DMS153 treated with DMSO at 0.1 percent for 48 hours (cell line): ENCODE results near the gene YBX2.
"Not testable (repeated sequence)": the region's sequence is repeated elsewhere in the genome, so short reads cannot be mapped to it uniquely, and the experiment has no call there.

Experiments
- DNase-seq: peaks from one replicate; lab custom pipeline; 2025; ENCODE audit not compliant: unreplicated experiment; lab: John Stamatoyannopoulos, UW

The YBX2 gene

GRCh38 chr17:7294614-7295153, at the start of gene YBX2:
Gene YBX2 (minus strand): TSS chr17:7294639. CDS start chr17:7294500, 139 bp downstream.
- DNase-seq: peak; percentile 76

- DNase-seq: no peak
Observed at GRCh38 chr17:7343250-7343649, 48.8 kb upstream of the YBX2 start.

- DNase-seq: no peak
Observed at GRCh38 chr17:7341842-7342241, 47.4 kb upstream of the YBX2 start.

- DNase-seq: no peak
Observed at GRCh38 chr17:7340179-7340578, 45.7 kb upstream of the YBX2 start.

- not testable (repeated sequence) for DNase-seq
Observed at GRCh38 chr17:7337600-7337999, 43.2 kb upstream of the YBX2 start.

- no peak for DNase-seq
Observed at GRCh38 chr17:7336240-7337175, 42.1 kb upstream of the YBX2 start, which contains the start of gene ACAP1. Gene ACAP1 (plus strand): TSS chr17:7336529. CDS start chr17:7336735, 206 bp downstream.

- not testable (repeated sequence) for DNase-seq
Observed at GRCh38 chr17:7335765-7336164, 41.3 kb upstream of the YBX2 start.

GRCh38 chr17:7334938-7335538, 40.6 kb upstream of the YBX2 start:
- DNase-seq: no peak

GRCh38 chr17:7332600-7333069, 38.2 kb upstream of the YBX2 start:
- not testable (repeated sequence) for DNase-seq

GRCh38 chr17:7332111-7332510, 37.7 kb upstream of the YBX2 start:
- no peak for DNase-seq

GRCh38 chr17:7330638-7331015, 36.2 kb upstream of the YBX2 start:
- no peak for DNase-seq

GRCh38 chr17:7329997-7330637, 35.7 kb upstream of the YBX2 start:
- peak; percentile 10 for DNase-seq

GRCh38 chr17:7329374-7329996, 35.0 kb upstream of the YBX2 start:
- DNase-seq: peak; percentile 60

GRCh38 chr17:7328840-7329373, 34.5 kb upstream of the YBX2 start, which contains the start of gene NEURL4:
Gene NEURL4 (minus strand): TSS chr17:7329335. CDS start chr17:7329312, 23 bp downstream.
- DNase-seq: no peak

GRCh38 chr17:7328009-7328408, 33.6 kb upstream of the YBX2 start:
- no peak for DNase-seq

- DNase-seq: no peak
Observed at GRCh38 chr17:7327501-7327900, 33.1 kb upstream of the YBX2 start.

GRCh38 chr17:7327056-7327455, 32.6 kb upstream of the YBX2 start:
- DNase-seq: no peak

- no peak for DNase-seq
Observed at GRCh38 chr17:7326186-7326585, 31.7 kb upstream of the YBX2 start.

- DNase-seq: no peak
Observed at GRCh38 chr17:7325031-7325528, 30.6 kb upstream of the YBX2 start.

GRCh38 chr17:7324438-7324779, 30.0 kb upstream of the YBX2 start:
- no peak for DNase-seq
